Measurements from ENCODE around the gene TSSK6.

The TSSK6 gene

DNA sequence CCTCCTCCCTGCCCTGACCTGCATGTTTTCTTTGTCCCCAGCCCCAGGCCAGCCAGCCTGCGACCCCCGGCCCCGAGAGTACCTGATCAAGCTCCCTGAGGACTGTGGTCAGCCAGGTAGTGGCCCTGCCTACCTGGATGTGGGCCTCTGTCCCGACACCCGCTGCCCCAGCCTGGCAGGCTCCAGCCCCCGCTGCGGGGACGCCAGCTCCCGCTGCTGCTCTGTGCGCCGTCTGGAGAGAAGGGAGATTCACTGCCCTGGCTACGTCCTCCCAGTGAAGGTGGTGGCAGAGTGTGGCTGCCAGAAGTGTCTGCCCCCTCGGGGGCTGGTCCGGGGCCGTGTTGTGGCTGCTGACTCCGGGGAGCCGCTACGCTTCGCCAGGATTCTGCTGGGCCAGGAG is 28.3 kb upstream of the TSSK6 start:
- H3K27me3 ChIP-seq (ENCODE audit: control insufficient read depth, insufficient read depth, low read length) = peaks cover 41% of the 10 kb centered on the region
- H3K9me3 ChIP-seq (replicated peaks; ENCODE audit: low read length) = no peaks in the 10 kb centered on the region
- H3K9ac ChIP-seq (ENCODE audit: low read depth, low read length) = no peak overlapping the region

DNA sequence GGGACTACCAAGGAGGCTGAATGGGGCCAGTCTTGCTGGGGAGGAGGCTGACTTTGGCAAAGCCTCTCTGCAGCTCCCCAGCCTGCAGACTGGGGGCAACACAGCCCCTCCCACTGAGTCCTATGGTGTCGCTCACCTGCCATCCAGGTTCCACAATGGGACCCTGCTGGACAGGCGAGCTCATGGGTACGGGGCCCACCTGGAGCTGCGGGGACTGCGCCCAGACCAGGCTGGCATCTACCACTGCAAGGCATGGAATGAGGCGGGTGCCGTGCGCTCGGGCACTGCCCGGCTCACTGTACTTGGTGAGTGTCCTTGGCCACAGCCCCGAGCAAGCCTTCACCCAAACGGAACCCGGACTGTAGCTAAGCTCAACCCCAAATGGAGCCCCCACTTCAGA is 27.8 kb upstream of the TSSK6 start:
- Histone ChIP-seq H3K36me3 (ENCODE audit: insufficient read depth, low read length) (no peaks in the 10 kb centered on the region), H3K27me3 (ENCODE audit: control insufficient read depth, insufficient read depth, low read length) (peaks cover 41% of the 10 kb centered on the region), H3K4me3 (ENCODE audit: low read length) (no peak overlapping the region), H3K4me2 (ENCODE audit: low read length) (no peak overlapping the region), H3K9ac (ENCODE audit: low read depth, low read length) (no peak overlapping the region), H3K9me3 (replicated peaks; ENCODE audit: low read length) (no peaks in the 10 kb centered on the region), H3K4me1 (ENCODE audit: control insufficient read depth, insufficient read depth, low read length) (peaks cover 15% of the 10 kb centered on the region)

More for the DNA sequence above, 28.3 kb upstream of the TSSK6 start:
- H3K4me2 ChIP-seq (ENCODE audit: low read length) = no peak overlapping the region
- no peak overlapping the region for H3K4me3 ChIP-seq (ENCODE audit: low read length)
- H3K36me3 ChIP-seq (ENCODE audit: insufficient read depth, low read length) = no peaks in the 10 kb centered on the region
- H3K4me1 ChIP-seq (ENCODE audit: control insufficient read depth, insufficient read depth, low read length) = peaks cover 9% of the 10 kb centered on the region

DNA sequence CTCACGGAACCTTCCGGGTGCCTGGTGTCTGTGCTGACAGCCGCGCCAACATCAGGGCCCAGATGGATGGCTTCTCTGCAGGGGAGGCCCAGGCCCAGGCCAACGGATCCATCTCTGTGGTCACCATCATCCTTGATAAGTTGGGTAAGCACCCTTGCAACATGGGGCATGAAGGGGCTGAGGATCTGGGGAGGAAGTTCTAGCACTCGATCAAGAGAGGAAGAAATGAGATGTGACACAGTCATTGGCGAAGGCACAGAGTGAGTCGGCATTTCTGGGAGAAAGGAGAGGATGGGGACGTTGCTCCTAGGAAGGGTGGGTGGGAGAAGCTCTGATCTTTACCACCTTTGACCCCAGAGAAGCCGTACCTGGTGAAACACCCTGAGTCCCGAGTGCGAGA is 27.2 kb upstream of the TSSK6 start:
- Histone ChIP-seq H3K9me3 (replicated peaks; ENCODE audit: low read length) (no peaks in the 10 kb centered on the region), H3K36me3 (ENCODE audit: insufficient read depth, low read length) (no peaks in the 10 kb centered on the region), H3K4me2 (ENCODE audit: low read length) (no peak overlapping the region), H3K4me3 (ENCODE audit: low read length) (no peak overlapping the region), H3K27me3 (ENCODE audit: control insufficient read depth, insufficient read depth, low read length) (peaks cover 45% of the 10 kb centered on the region), H3K4me1 (ENCODE audit: control insufficient read depth, insufficient read depth, low read length) (peaks cover 18% of the 10 kb centered on the region), H3K9ac (ENCODE audit: low read depth, low read length) (no peak overlapping the region)

DNA sequence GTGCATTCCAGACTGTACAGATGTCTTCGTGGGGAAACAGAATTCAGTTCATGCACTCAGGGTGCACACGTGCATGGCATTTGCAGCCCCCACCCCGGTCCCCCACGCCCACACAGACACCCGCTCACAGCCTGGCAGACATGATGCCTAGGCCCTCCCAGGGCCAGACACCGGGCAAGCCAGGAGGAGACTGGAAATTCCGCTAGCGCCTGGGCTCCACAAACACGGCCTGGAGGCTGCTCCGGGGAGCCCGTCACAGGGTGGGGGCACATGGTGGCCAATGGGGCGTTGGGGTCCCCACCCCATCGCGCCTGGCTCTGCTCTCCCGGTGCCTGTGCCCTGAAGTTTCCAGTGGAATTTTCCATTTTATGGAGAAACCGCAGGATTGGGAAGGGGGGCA is 26.3 kb upstream of the TSSK6 start:
- Histone ChIP-seq H3K9ac (ENCODE audit: low read depth, low read length) (no peak overlapping the region), H3K9me3 (replicated peaks; ENCODE audit: low read length) (no peaks in the 10 kb centered on the region), H3K27me3 (ENCODE audit: control insufficient read depth, insufficient read depth, low read length) (peaks cover 37% of the 10 kb centered on the region), H3K36me3 (ENCODE audit: insufficient read depth, low read length) (no peaks in the 10 kb centered on the region), H3K4me1 (ENCODE audit: control insufficient read depth, insufficient read depth, low read length) (peaks cover 21% of the 10 kb centered on the region), H3K4me2 (ENCODE audit: low read length) (no peak overlapping the region), H3K4me3 (ENCODE audit: low read length) (no peak overlapping the region)

DNA sequence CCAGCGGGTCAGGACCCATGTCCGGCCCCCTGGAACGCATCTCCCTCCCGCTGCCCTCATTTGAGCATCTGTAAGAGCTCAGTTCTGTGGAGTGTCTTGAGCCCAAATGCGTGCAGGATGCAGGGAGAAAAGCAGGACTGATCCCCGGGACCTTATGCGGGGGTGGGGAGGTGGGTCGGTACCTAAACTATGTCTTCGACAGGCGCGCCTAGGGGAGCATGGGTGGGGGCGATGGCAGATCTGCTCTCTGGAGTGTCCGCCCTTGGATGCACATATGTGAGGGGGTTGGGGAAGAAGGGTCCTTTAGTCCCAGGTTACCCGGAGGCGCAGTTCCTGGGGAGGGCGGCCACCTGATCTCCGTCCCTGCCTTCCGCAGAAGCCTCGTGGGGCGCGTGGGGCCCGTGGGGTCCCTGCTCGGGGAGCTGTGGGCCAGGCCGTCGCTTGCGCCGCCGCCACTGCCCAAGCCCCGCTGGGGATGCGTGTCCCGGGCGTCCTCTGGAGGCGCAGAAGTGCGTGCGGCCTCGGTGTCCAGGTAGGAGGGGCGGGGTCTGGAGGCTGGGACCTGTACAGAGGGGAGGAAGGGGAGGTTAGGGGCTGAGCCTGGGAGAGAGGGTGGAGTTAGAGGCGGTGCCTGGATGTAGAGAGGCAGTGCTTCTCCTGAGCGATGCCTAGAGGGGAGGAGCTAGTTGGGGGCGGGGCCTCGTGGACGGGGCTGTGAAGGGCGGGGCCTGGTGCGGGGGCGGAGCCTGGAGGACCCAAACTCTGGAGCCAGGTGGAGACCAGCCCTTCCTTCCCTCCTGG is 25.6 kb upstream of the TSSK6 start:
- Histone ChIP-seq H3K4me2 (ENCODE audit: low read length) (peak overlapping the region; percentile 48), H3K9me3 (replicated peaks; ENCODE audit: low read length) (no peaks in the 10 kb centered on the region), H3K4me3 (ENCODE audit: low read length) (no peak overlapping the region), H3K27me3 (ENCODE audit: control insufficient read depth, insufficient read depth, low read length) (peaks cover 30% of the 10 kb centered on the region), H3K9ac (ENCODE audit: low read depth, low read length) (no peak overlapping the region), H3K4me1 (ENCODE audit: control insufficient read depth, insufficient read depth, low read length) (peaks cover 21% of the 10 kb centered on the region), H3K36me3 (ENCODE audit: insufficient read depth, low read length) (no peaks in the 10 kb centered on the region)

DNA sequence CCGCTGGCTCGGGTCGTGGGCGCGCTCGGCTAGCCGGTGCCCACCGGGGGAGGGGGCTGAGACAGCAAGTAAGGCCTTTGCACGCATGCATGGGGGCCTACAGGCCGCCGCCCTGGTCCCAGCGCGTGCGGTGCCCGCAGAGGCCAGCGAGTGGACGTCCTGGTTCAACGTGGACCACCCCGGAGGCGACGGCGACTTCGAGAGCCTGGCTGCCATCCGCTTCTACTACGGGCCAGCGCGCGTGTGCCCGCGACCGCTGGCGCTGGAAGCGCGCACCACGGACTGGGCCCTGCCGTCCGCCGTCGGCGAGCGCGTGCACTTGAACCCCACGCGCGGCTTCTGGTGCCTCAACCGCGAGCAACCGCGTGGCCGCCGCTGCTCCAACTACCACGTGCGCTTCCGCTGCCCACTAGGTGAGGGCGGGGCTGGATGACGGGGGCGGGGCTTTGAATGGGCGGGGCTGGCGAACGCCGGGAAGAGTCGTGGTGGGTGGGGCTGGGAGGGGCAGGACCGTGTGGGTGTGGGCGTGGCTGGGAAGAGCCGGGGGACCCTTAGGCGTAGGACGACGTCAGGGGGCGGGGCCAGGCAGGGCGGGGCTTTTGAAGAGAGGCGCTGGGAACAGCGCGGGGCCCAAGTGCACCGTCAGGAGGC is 24.8 kb upstream of the TSSK6 start:
- Histone ChIP-seq H3K36me3 (ENCODE audit: insufficient read depth, low read length) (no peaks in the 10 kb centered on the region), H3K9ac (ENCODE audit: low read depth, low read length) (no peak overlapping the region), H3K4me2 (ENCODE audit: low read length) (peak overlapping the region; percentile 48), H3K27me3 (ENCODE audit: control insufficient read depth, insufficient read depth, low read length) (peaks cover 30% of the 10 kb centered on the region), H3K9me3 (replicated peaks; ENCODE audit: low read length) (no peaks in the 10 kb centered on the region), H3K4me3 (ENCODE audit: low read length) (no peak overlapping the region), H3K4me1 (ENCODE audit: control insufficient read depth, insufficient read depth, low read length) (peaks cover 21% of the 10 kb centered on the region)

DNA sequence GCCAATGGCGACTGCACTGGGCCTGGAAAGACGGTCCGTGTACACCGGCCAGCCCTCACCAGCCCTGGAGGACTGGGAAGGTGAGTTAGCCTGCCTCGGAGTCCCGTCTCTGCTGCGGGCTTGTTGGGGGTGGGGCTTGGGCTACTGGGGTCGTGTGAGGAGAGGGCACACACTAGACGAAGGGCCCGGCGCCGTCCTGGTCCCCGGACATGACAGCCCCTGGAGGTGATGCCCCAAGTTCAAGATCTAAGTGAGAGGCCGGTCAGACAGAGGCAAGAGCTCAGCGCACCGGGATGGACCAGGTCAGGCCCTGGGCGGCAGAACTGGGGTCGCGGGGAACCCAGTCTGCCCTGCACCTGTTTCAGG is 24.3 kb upstream of the TSSK6 start:
- Histone ChIP-seq H3K36me3 (ENCODE audit: insufficient read depth, low read length) (no peaks in the 10 kb centered on the region), H3K4me3 (ENCODE audit: low read length) (no peak overlapping the region), H3K4me1 (ENCODE audit: control insufficient read depth, insufficient read depth, low read length) (peaks cover 21% of the 10 kb centered on the region), H3K9ac (ENCODE audit: low read depth, low read length) (no peak overlapping the region), H3K27me3 (ENCODE audit: control insufficient read depth, insufficient read depth, low read length) (peaks cover 30% of the 10 kb centered on the region), H3K9me3 (replicated peaks; ENCODE audit: low read length) (no peaks in the 10 kb centered on the region), H3K4me2 (ENCODE audit: low read length) (no peak overlapping the region)

DNA sequence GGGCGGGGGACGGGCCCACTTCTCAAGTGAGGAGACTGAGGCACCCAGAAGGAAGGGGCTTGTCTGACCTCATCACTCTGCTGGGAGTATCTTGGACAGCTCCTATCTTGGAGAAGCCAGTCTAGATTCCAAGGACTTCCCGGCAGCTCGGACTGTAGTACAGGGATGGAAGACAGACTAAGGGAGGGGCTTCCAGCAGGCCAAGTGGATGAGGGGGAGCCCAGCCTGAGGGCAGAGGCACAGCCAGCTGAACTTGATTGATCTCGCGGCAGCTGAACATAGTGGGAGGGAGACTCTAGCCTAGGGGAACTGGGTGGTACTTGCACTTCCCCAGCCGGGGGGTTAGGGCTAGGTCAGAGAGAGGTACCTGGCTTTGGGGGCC is 23.4 kb upstream of the TSSK6 start:
- Histone ChIP-seq H3K36me3 (ENCODE audit: insufficient read depth, low read length) (no peaks in the 10 kb centered on the region), H3K9me3 (replicated peaks; ENCODE audit: low read length) (no peaks in the 10 kb centered on the region), H3K9ac (ENCODE audit: low read depth, low read length) (no peak overlapping the region), H3K4me2 (ENCODE audit: low read length) (no peak overlapping the region), H3K27me3 (ENCODE audit: control insufficient read depth, insufficient read depth, low read length) (peaks cover 30% of the 10 kb centered on the region), H3K4me3 (ENCODE audit: low read length) (no peak overlapping the region), H3K4me1 (ENCODE audit: control insufficient read depth, insufficient read depth, low read length) (peaks cover 21% of the 10 kb centered on the region)

DNA sequence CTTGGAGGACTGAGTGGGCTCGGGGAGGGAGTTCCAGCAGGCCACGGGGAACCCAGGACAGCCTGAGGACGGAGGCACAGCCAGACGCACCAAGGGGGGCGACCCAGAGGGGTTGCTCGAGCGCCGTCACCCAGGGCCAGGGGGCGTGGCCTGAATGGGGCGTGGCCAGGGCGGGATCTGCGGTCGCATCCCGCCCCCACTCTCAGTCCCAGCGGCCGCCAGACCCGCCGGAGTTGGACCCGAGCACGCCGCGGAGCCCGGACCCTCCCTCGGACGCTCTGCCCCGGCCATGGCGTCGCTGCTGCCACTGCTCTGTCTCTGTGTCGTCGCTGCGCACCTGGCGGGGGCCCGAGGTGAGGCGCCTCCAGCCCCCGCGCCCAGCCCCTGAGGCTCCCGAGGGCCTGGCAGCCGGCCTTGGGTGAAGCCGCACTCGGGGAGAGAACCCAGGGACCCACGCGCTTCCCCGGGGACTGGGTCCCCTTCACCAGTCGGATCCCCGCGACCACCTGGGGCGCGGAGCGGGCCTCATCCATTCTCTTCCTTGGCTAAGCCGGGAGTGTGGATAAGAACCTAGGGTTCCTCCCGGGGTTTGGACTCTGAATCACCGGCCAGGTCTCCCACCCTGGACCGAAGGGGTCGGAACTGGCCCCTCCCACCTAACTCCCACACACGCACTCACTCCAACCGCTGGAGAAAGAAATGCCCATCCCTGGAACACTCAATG is 22.9 kb upstream of the TSSK6 start, which contains the start of gene CILP2:
Gene CILP2, plus strand, starts transcription at position 205 of the 724 bp plus-strand sequence. Its CDS starts 85 bp downstream, at position 290.
- H3K4me1 ChIP-seq (ENCODE audit: control insufficient read depth, insufficient read depth, low read length) = peaks cover 21% of the 10 kb centered on the region
- H3K27me3 ChIP-seq (ENCODE audit: control insufficient read depth, insufficient read depth, low read length) = peaks cover 30% of the 10 kb centered on the region
- H3K4me2 ChIP-seq (ENCODE audit: low read length) = peak within 1 kb of the TSS; percentile 62
- H3K9me3 ChIP-seq (replicated peaks; ENCODE audit: low read length) = no peaks in the 10 kb centered on the region
- H3K9ac ChIP-seq (ENCODE audit: low read depth, low read length) = no peak within 1 kb of the TSS
- H3K4me3 ChIP-seq (ENCODE audit: low read length) = peak within 1 kb of the TSS; percentile 49
- H3K36me3 ChIP-seq (ENCODE audit: insufficient read depth, low read length) = no peaks in the 10 kb centered on the region

DNA sequence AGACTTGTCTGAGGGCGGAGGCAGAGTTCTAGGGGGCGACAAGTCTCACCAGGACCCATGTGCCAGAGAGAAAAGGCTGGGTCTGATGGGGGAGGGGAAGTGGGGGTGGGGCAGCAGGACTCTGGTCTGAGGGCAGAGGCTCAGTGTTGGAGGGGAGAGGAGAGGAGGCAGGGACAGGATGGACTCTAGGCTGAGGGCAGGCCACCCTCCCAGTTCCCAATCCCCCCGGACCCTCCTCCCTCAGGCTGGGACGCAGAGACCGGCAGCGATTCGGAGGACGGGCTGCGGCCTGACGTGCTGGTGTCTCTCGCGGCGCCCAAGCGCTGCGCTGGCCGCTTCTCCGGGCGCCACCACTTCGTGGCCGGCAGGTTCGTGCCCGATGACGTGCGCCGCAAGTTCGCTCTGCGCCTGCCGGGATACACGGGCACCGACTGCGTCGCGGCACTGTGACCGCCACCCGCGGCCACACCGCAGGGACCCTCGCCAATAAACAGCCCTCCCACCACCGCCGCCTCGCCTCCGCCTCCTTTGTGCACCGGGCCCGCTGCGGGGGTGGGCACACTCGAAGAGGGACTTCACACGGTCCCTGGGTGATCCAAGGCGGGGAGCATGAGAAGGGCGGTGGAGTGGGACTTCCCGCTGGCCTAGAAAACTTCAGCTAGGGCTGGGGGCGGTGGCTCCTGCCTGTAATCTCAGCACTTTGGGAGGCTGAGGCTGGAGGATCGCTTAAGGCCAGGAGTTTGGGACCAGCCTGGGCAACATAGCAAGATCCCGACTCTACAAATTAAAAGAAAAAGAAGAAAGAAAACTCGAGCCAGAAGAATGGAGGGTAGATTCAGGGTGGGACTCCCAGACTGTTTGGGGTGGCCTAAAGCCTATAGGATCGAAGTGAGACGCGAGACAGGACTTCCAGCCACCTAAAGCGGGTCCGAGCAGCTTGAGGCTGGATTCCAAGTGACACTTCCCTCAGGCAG is 22.0 kb upstream of the TSSK6 start:
- Histone ChIP-seq H3K4me1 (ENCODE audit: control insufficient read depth, insufficient read depth, low read length) (peaks cover 21% of the 10 kb centered on the region), H3K27me3 (ENCODE audit: control insufficient read depth, insufficient read depth, low read length) (peaks cover 28% of the 10 kb centered on the region), H3K9me3 (replicated peaks; ENCODE audit: low read length) (no peaks in the 10 kb centered on the region), H3K4me3 (ENCODE audit: low read length) (no peak overlapping the region), H3K9ac (ENCODE audit: low read depth, low read length) (no peak overlapping the region), H3K36me3 (ENCODE audit: insufficient read depth, low read length) (no peaks in the 10 kb centered on the region), H3K4me2 (ENCODE audit: low read length) (peak overlapping the region; percentile 62)

Data from skeletal muscle satellite cell (primary cell).